Dedifferentiated amniotic fluid mesenchymal stem cell (primary cell): ENCODE data around the gene DOK7.

Experiments
- DNase-seq: peaks from one replicate; pipeline ENCODE4 v3.0.0-alpha.2; 2016; ENCODE audit errors: extremely low spot score

Gene DOK7

GRCh38 chr4:3427706-3428446 lies 35.2 kb upstream of the DOK7 start:
- DNase-seq: no peak

GRCh38 chr4:3429651-3430050 lies 33.5 kb upstream of the DOK7 start:
- DNase-seq: no peak

DNA sequence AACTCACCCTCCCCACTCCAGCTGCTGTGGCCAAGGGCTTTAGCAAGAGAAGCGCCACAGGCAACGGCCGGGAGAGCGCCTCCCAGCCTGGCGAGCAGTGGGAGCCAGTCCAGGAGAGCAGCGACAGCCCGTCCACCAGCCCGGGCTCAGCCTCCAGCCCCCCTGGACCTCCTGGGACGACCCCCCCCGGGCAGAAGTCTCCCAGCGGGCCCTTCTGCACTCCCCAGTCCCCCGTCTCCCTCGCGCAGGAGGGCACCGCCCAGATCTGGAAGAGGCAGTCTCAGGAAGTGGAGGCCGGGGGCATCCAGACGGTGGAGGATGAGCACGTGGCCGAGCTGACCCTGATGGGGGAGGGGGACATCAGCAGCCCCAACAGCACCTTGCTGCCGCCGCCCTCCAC lies 32.6 kb upstream of the DOK7 start:
- no peak for DNase-seq

DNA sequence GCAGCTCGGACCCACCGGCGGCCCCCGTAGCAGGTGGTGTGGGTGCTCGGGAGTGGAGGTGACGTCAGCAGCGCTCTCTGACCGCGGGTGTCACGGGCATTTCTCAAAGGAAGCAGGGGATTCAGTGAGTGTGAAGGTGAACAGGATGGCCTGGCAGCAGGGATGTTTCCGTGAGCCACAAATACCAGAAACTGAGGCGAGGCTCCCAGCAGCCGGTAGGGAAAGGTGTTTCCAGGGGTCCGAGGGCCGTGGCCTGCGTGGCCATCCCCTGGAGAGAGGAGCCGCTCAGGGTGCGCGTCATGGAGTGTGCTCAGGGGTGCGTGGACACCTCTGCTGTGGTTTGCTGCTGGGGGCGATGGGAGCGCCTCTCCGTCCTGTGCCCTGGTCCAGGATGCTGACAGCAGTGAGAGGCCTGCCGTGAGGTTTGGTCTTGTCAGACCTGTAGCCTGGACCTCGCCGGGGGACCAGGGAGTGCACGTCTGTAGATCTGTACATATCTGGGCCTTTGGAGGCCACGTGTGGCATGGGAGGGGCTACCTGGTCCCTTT lies 31.6 kb upstream of the DOK7 start:
- DNase-seq: no peak

DNA sequence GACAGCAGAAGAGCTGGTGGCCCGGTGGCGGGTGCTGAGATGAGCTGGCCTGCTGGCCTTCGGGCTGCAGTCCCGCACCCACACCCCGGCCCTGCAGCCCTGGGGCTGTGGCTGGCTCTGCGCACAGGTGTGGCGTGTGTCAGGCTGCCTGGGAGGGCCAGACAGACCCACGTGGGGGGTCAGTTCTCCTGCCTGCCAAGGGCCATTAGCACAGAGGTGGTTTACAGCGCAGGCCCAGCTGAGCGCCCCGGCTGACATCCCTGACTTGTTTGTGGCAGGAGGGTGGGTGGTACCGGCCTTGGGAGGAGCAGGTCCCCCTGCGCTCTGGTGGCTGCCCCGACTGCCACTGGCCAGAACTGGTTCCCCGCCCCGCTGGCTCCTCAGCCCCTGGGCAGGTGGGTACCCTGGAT lies 30.7 kb upstream of the DOK7 start:
- no peak for DNase-seq

- DNase-seq: no peak
These were observed 29.8 kb upstream of the DOK7 start for GRCh38 chr4:3433138-3433869.

DNA sequence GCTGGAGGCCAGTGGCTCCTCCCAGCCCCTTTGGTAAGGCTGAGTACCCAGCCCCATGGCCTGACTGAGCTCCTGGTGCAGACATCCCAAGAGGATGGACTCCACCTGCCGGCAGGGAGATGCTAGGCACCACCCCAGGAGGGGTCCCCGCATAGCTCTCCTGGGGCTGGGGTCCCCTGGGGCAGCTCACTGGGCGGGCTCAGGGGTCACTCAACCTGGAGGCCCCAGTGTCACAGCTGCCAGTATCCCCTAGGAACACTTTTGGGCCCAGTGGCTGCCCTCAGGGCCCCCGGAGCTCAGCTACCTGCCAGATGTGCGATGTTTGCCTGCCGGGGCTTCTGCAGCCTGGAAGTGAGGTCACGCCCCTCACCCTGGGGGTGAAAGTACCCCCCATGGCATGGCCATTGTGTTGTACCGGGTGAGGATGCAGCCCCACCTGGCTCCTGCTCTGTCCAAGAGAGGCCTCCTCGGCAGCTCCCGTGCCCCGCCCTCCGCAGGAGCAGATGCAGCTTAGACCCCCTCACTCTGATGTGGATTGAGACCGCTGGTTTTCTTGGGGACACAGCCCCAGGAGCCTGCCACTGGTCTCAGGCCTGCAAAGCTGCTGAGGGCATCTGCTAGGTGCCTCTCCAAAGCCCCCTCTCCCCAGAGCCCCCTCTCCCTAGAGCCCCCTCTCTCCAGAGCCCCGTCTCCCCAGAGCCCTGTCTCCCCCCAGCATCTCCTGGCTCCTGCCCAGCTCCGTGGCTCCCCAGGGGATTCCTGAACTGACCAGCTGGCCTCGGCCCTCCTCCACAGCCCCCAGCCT lies 28.0 kb upstream of the DOK7 start:
- no peak for DNase-seq

- DNase-seq: no peak
These were observed 27.5 kb upstream of the DOK7 start for GRCh38 chr4:3435686-3435956.

DNA sequence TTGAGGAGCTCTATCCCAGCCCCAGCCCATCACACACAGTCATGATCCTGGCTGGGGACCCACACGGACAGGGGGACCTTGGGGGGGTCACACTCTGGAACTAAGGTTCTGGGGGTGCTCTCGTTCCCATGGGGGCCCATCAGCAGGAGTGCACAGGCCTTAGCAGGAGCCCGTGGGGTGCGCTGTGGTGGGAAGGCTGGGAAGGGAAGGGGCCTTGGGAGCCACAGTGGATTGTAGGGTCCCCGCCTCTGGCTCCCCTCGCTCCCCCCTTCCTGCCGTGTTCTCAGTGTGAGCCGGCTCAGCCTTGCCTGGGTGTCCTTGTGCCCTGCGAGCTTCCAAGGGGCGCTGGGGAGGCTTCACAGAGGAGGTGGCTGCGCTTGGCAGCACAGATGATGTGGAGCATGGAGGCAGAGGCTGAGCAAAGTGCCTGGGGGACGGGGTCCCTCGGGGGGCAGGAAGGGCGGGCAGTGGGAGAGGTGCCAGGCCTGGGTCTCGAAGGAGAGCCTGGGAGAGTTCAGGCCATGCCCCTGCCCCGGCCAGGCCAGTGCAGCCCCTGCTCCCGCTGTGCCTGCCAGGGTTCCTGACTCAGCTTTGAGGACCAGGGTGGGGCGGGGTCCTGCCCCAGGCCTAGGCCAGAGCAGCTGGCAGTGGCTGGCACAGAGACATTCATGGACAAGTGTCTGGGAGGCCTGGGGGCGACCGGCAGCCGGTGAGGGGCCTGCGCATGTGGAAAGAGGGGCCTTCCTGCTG lies 26.9 kb upstream of the DOK7 start:
- DNase-seq: no peak

DNA sequence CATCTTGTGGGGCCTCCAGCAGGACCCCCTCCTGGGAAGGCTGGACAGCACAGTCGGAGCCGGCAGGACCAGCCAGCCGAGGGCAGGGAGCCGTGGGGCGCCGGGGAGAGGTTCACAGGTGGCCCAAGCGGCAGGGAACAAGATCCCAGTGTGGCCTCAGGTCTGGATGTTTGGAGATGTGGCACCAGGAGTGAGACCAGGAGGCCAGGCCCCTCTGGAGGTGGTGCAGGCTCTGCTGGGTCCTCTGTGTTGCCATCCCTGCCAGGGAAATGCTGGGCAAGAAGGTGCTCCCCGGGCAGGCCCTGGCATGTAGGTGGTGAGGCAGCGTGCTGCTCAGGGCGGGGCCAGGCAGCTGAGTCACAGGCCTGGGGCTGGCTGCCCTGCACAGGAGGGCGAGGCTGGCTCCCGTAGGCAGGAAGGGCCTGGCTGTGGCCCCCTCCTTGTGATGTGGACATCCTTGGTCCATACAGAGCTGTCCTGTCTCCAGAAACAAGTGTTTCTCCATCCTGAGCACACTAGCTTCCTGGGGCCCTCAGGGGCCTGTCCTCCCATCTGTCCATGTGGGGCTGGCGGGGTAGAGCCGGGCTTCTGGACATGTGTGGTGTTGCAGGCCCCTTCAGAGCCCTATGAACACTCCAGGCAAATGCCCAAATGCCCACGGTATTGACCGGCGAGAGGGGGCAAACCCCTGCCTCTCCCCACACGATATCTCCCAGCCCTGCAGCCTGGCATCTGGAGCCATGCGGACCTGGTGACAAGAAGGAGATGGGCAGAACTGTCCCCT lies 26.1 kb upstream of the DOK7 start:
- DNase-seq: peak; percentile 25

- DNase-seq: no peak
These were observed 25.5 kb upstream of the DOK7 start for GRCh38 chr4:3437582-3437936.

- DNase-seq: no peak
These were observed 24.9 kb upstream of the DOK7 start for GRCh38 chr4:3437998-3438846.

GRCh38 chr4:3438847-3439180 lies 24.3 kb upstream of the DOK7 start:
- no peak for DNase-seq

DNA sequence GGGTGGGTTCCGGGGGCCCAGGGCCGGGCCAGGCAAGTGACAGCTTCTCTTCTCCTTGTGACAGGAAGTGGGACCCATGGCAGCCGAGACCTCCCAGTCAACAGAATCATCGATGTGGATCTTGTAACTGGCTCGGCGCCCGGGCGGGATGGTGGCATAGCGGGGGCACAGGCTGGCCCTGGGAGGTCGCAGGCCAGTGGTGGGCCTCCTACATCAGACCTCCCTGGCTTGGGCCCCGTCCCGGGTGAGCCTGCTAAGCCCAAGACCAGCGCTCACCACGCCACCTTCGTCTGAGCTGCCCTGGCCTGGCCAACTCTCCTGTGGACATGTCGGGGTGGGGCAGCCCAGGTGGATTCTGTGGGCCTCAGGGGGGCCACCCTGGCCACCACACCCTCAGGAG lies 23.7 kb upstream of the DOK7 start:
- DNase-seq: no peak

- no peak for DNase-seq
These were observed 23.1 kb upstream of the DOK7 start for GRCh38 chr4:3440011-3440410.

GRCh38 chr4:3440979-3441500 lies 22.1 kb upstream of the DOK7 start:
- no peak for DNase-seq

- no peak for DNase-seq
These were observed 21.3 kb upstream of the DOK7 start, which contains the start of gene HGFAC for GRCh38 chr4:3441501-3442459. Gene HGFAC (plus strand): TSS chr4:3441968. CDS start chr4:3442002, 34 bp downstream.

DNA sequence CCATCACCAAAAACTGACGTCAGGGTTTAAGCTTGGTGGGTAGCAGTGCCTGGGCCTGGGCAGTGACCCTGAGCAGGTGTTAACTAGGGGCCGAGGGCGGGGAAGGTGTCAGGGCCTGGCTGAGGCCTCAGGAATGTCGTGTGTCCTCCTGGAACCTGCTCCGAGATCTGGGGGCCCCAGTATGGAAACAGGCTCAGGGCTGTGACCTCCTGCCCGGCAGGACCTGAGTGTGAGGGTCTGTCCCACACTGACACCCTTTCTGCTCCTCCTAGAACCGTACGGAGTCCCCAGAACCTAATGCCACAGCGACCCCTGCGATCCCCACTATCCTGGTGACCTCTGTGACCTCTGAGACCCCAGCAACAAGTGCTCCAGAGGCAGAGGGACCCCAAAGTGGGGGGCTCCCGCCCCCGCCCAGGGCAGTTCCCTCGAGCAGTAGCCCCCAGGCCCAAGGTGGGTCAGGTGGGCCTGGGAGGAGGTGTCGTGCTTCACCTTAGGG lies 20.6 kb upstream of the DOK7 start:
- no peak for DNase-seq
